ENCODE results near the gene SORCS2. TPM values are rescaled to one million over a fixed set of nuclear protein-coding genes. Genes with fewer than 3 reads are reported as not detected.

Gene SORCS2
- total RNA-seq, 1 donor from 2014 or later = 1.7 TPM

GRCh38 chr4:7777871-7778509 is 585.7 kb downstream of the SORCS2 start:
- DNase-seq (ENCODE audit: low spot score) = no peak

DNA sequence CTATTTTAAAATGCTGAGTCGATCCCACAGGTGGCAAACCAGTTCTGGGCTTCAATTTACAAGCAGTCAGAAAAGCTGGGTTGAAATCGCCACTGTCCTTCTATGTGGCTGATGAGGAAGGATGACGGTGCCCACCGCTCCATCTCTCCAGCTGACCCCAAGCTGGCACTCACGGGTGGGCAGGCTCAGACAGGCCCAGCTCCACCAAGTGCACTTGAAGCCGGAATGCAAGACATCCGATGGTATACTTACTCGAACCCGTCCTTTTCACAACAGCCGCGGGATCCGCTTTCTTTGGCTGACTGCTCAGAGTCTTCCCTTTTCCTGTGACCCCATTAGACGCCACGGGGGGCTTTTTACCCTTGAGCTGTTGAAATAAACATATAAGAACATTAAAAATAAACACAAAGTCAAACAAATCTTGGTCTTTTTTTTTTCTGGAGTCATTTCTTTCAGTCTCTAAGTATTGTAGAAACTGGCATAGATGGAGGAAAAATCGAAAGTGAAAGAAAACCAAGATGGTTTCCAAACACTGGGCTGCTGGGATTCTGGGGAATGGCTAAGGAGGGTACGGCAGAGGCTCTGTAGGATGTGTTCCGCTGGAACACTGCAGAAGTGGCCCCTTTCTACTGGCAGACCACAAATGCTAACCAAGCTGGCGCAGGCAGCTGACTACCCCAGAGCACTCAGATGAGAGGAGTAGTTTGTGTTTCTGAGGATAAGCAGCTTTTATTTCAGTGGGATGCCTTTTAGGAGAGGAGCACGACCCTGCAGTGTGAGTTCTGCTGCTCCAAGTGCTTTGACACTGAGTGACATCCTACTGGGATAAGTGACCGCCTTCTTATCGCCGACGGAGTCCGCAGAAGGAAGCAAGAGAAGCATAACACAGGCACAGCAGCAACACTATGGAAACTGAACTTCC is 586.4 kb downstream of the SORCS2 start:
- DNase-seq (ENCODE audit: low spot score) = no peak

- DNase-seq (ENCODE audit: low spot score) = no peak
Observed at GRCh38 chr4:7779432-7779768, 587.1 kb downstream of the SORCS2 start.

GRCh38 chr4:7780751-7781348 is 588.5 kb downstream of the SORCS2 start:
- DNase-seq (ENCODE audit: low spot score) = no peak

DNA sequence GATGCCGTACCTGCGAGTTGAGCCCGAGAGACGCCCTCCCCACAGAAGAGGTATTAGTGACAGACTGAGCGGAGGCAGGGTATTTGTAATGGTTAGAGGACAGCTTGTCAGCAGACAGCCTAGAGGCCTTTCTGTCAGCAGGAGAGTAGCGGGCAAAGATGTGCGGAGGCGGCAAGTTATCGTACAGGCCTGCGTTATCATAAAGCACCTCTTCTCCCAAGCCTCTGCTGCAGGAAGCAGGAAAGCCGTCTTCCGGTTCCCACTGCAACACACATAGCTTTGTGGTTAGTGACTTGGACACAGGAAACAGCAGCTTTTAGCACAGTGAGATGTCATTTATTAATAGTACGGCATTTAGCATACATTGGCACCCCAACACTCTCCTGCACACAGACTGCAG is 589.0 kb downstream of the SORCS2 start:
- no peak for DNase-seq (ENCODE audit: low spot score)

DNA sequence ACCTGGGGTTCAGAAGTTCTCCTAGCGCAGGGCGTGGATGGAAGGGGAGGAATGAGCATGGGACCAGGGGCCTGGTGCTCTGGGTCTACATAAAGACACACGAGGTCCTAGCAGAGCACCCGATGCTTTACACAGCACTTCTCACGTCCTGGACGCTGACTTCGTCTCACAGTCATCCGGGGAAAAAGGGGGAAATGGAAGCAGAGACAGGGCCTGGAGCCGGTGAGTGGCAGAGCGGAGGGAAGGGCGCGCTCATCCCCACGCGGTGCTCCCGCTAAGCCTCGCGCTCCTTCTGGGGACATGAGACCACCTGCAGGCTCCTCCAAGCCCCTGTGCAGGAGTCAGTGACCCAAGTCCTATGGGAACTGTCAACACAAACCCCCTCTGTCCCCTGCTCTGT is 589.7 kb downstream of the SORCS2 start:
- no peak for DNase-seq (ENCODE audit: low spot score)

DNA sequence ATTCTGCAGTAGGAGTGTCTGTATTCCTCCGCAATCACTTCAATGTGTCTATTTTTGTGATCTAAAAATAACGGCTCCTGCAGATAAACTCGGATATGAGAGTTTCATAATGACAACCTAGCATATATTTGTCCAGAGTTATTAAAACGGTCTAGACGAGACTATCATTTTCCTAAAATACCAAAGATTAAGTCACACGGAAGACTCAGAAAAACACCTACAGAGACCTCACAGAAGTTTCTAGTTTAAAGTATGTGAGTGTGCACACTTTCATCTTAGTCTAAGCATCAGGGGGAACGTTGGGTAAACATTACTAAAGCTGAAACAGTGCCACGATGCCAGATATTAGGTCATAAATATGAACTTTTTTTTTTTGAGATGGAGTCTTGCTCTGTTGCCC is 590.4 kb downstream of the SORCS2 start:
- no peak for DNase-seq (ENCODE audit: low spot score)

DNA sequence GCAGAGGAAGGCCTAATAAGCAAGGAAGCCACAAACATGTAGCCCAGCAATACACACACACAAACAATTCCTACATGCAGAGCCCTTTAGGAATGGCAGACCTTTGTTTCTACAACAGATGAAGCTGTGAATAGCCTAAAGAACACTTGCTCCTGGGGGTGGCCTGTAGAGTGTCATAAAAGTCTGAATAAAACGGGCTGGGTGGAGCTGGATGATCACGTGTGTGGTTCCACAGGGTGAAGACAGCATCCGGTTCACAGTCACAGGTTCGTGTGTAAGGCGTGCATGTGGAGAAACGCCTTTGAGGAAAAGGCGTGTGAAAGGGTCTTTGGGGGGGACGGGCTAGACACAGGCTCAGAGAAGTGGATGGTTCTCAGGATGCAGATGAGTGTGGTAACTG is 591.2 kb downstream of the SORCS2 start:
- no peak for DNase-seq (ENCODE audit: low spot score)

GRCh38 chr4:7784131-7784870 is 592.0 kb downstream of the SORCS2 start:
- no peak for DNase-seq (ENCODE audit: low spot score)

- no peak for DNase-seq (ENCODE audit: low spot score)
Observed at GRCh38 chr4:7785017-7785416, 592.7 kb downstream of the SORCS2 start.

DNA sequence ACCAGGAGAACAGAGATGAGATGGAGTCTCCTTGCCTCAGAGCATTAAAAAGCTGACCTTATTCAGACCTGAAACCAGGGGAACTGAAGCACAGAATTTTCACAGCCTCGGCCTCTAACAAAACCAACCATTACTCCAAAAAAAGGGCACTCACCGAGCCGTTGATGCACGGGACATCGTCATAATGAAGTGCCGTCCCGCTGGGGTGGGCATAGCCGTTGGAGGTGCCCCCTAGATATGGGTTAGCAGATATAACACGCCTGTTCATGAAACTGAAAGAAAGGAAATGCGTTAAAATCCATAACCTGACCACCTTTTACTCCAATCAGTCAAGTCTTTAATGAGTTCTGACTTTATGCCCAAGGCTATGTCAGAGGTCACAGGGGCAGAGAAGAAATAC is 593.7 kb downstream of the SORCS2 start:
- DNase-seq (ENCODE audit: low spot score) = no peak

GRCh38 chr4:7786517-7786916 is 594.2 kb downstream of the SORCS2 start:
- no peak for DNase-seq (ENCODE audit: low spot score)

DNA sequence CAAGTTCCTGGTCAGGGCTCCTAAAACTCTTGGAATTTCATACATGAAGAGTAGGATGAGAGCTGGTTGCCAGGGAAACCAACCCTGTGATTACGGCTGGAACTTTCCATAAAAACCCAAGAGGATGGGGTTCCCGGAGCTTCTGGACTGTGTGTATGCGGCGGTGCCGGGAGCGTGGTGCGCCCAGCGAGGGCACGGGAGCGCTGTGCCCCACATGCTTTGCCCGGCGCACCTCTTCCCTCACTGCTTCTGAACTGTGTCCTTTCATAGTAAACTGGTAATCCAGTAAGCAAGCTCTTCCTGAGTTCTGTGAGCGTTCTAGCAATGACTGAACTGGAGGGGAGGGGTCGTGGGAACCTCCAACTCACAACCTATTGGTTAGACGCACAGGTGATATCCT is 594.7 kb downstream of the SORCS2 start:
- no peak for DNase-seq (ENCODE audit: low spot score)

GRCh38 chr4:7787681-7788141 is 595.4 kb downstream of the SORCS2 start:
- DNase-seq (ENCODE audit: low spot score) = no peak

DNA sequence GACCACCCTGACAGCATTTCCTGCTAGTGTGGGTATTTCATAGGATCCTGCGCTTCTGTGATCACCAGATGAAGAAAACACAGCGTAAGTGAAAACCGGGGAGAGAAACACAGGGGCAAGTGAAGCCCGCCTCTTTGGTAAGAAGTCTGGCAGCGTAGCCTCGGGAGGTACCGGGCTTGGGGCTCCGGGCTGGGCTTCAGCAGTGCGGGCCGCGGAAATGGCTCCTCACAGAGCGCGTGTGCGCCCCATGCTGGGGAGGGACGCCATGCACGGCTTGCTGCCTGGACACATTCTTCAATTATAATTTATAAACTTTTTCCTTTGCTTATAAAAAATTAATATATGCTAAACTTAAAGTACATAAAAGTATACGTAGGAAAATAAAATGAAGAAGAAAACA is 595.9 kb downstream of the SORCS2 start:
- DNase-seq (ENCODE audit: low spot score) = no peak

DNA sequence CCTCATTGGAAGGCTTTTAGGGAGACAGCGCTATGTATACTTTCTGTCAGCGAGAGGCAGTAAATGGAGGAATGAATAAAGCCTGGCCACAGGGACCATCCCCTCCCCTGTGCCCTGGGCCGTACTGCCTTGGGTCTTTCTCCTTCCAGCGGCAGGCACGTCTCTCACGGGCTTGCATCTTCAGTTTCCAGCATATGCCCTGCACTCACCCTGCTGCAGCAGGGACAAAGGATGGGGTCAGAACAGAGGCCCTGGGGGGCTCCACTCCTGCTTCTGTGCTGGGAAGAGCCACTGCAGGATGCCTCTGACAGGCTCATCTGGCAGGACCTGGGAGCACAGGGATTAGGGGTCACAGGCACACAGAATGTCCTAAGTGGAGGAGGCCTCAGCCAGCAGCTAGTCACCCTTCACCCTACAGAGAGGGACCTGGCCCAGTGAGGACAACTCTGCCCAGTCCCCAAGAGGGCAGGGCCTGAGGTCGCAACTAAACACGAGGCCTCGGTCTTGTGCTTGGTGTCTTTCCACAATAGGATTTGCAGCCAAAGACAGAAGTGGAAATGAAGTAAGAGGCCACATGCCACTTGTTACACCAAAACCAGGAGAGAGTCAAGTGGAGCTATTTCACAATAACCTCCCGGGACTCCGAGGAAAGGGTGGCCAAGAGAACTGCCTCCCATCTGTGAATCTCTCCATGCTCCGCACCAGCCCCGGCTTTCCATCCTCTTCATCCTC is 596.5 kb downstream of the SORCS2 start:
- DNase-seq (ENCODE audit: low spot score) = no peak

DNA sequence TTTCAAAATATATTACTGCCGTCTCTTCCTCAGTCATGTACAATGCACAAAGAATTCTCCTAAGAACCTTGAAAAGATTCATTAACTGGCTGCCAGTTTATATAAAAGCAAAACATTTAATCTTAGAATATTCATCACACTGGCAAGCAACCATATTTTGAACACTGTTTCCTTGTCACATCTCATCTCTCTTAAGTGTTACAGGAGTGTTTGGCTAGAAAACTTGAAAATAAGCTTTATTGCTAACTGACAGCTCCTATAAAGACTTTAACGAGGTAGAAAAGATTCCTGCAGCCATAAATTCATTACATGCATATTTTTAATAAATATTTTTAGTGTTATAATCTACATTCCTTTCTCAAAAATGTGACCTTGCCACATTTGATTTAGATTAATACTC is 597.7 kb downstream of the SORCS2 start:
- DNase-seq (ENCODE audit: low spot score) = no peak

DNA sequence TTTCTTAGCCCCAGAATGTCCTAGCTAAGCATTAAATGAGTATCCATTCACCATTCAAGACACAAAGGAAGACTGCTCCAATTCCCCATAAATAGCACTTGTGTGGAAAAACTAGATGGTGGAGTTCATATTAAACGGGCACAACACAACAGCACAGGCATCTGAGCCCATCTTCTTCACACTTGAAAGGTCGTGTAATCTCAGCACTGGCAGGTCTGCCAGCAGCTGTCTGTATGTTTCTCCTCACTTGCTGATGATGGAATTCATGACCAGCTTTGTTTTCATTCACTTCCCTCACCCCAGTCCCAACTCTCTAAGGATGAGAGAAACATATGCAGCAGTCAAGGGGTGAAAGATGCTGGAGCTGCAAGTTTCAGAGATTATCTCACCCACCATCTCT is 598.7 kb downstream of the SORCS2 start:
- DNase-seq (ENCODE audit: low spot score) = no peak

All from mucosa of gallbladder (tissue), 1 donor.